Parathyroid adenoma (tissue), 2 donors: Measurements from ENCODE around the gene KICS2.

Experiments
- H2AFZ ChIP-seq: fragments of 300-600 bp; sonication (generic); one replicate; pipeline ENCODE4 v1.7.0; 2017; ENCODE audit warnings: antibody characterized with exemption, mild to moderate bottlenecking
- H3K27ac ChIP-seq: fragments of 300-600 bp; sonication (generic); one replicate; pipeline ENCODE4 v1.7.0; 2017
- H3K27me3 ChIP-seq: fragments of 300-600 bp; sonication (generic); one replicate; pipeline ENCODE4 v1.7.0; 2017; ENCODE audit warnings: low read length; ENCODE audit not compliant: control insufficient read depth, insufficient read depth
- H3K36me3 ChIP-seq: fragments of 300-600 bp; sonication (generic); one replicate; pipeline ENCODE4 v1.7.0; 2017; ENCODE audit warnings: low read length; ENCODE audit not compliant: control insufficient read depth, insufficient read depth
- H3K4me1 ChIP-seq: fragments of 300-600 bp; sonication (generic); one replicate; pipeline ENCODE4 v1.7.0; 2017; ENCODE audit warnings: control low read depth
- H3K4me2 ChIP-seq: fragments of 300-600 bp; sonication (generic); one replicate; pipeline ENCODE4 v1.7.0; 2017; ENCODE audit warnings: low read length
- H3K4me3 ChIP-seq: fragments of 300-600 bp; sonication (generic); one replicate; pipeline ENCODE4 v1.7.0; 2017; ENCODE audit warnings: low read depth, low read length
- H3K79me2 ChIP-seq: fragments of 300-600 bp; sonication (generic); one replicate; pipeline ENCODE4 v1.7.0; 2017; ENCODE audit warnings: control low read depth
- H3K9ac ChIP-seq: fragments of 300-600 bp; sonication (generic); one replicate; pipeline ENCODE4 v1.7.0; 2017; ENCODE audit warnings: mild to moderate bottlenecking
- H3K9me3 ChIP-seq: fragments of 300-600 bp; sonication (generic); one replicate; pipeline ENCODE4 v1.7.0; 2017; ENCODE audit warnings: low read length; ENCODE audit not compliant: control insufficient read depth
- CTCF ChIP-seq: fragments of 300-600 bp; sonication (generic); IDR thresholded peaks from one replicate; pipeline ENCODE4 v1.7.0; 2017; ENCODE audit warnings: antibody characterized with exemption, mild to moderate bottlenecking
- donor health status: primary hyperparathyroidism.

Gene KICS2

GRCh38 chr12:64261813-64262212 lies 39.7 kb upstream of the KICS2 start:
- H3K9ac ChIP-seq = no peak overlapping the region
- TF ChIP-seq CTCF = no peak
- H3K4me3 ChIP-seq = no peak overlapping the region
- no peak overlapping the region for H3K27ac ChIP-seq
- no peaks in the 10 kb centered on the region for H3K27me3 ChIP-seq
- no peaks in the 10 kb centered on the region for H3K36me3 ChIP-seq
- H3K79me2 ChIP-seq = no peaks in the 10 kb centered on the region
- no peak overlapping the region for H3K4me2 ChIP-seq
- H2AFZ ChIP-seq = no peak overlapping the region
- no peaks in the 10 kb centered on the region for H3K4me1 ChIP-seq
- H3K9me3 ChIP-seq = no peaks in the 10 kb centered on the region

GRCh38 chr12:64258576-64258975 lies 36.5 kb upstream of the KICS2 start:
- Histone ChIP-seq H3K27ac (no peak overlapping the region), H3K4me3 (no peak overlapping the region), H3K9ac (no peak overlapping the region), H3K4me1 (no peaks in the 10 kb centered on the region), H3K36me3 (no peaks in the 10 kb centered on the region), H3K4me2 (no peak overlapping the region), H3K27me3 (no peaks in the 10 kb centered on the region), H3K79me2 (no peaks in the 10 kb centered on the region), H2AFZ (no peak overlapping the region), H3K9me3 (no peaks in the 10 kb centered on the region)
- TF ChIP-seq CTCF = no peak

GRCh38 chr12:64256166-64256800 lies 34.2 kb upstream of the KICS2 start:
- Histone ChIP-seq H3K36me3 (no peaks in the 10 kb centered on the region), H3K4me2 (no peak overlapping the region), H3K79me2 (no peaks in the 10 kb centered on the region), H3K9me3 (no peaks in the 10 kb centered on the region), H3K27me3 (no peaks in the 10 kb centered on the region), H3K9ac (no peak overlapping the region), H2AFZ (no peak overlapping the region), H3K27ac (no peak overlapping the region), H3K4me3 (no peak overlapping the region), H3K4me1 (no peaks in the 10 kb centered on the region)
- TF ChIP-seq CTCF = peak; percentile 74

GRCh38 chr12:64255249-64255648 lies 33.2 kb upstream of the KICS2 start:
- TF ChIP-seq CTCF = no peak
- H3K9ac ChIP-seq = no peak overlapping the region
- H3K27ac ChIP-seq = no peak overlapping the region

GRCh38 chr12:64253356-64253755 lies 31.3 kb upstream of the KICS2 start:
- no peaks in the 10 kb centered on the region for H3K79me2 ChIP-seq
- H2AFZ ChIP-seq = no peak overlapping the region
- no peaks in the 10 kb centered on the region for H3K4me1 ChIP-seq
- no peaks in the 10 kb centered on the region for H3K36me3 ChIP-seq
- H3K27me3 ChIP-seq = no peaks in the 10 kb centered on the region
- H3K4me2 ChIP-seq = no peak overlapping the region
- H3K9ac ChIP-seq = no peak overlapping the region
- H3K4me3 ChIP-seq = no peak overlapping the region
- H3K9me3 ChIP-seq = no peaks in the 10 kb centered on the region
- H3K27ac ChIP-seq = no peak overlapping the region
- no peak for TF ChIP-seq CTCF

More at GRCh38 chr12:64255249-64255648, 33.2 kb upstream of the KICS2 start:
- Histone ChIP-seq H3K4me1 (no peaks in the 10 kb centered on the region), H3K36me3 (no peaks in the 10 kb centered on the region), H3K79me2 (no peaks in the 10 kb centered on the region), H3K4me2 (no peak overlapping the region), H3K4me3 (no peak overlapping the region), H3K9me3 (no peaks in the 10 kb centered on the region), H2AFZ (no peak overlapping the region), H3K27me3 (no peaks in the 10 kb centered on the region)
